ENCODE data around the gene SLC17A9. TPM values are rescaled to one million over a fixed set of nuclear protein-coding genes. Genes with fewer than 3 reads are reported as not detected.
A peak's percentile ranks its signal among the peaks of the same experiment; 100 is the strongest.

SLC17A9 gene
- total and polyA plus RNA-seq, 4 donors, result 2.4 to 17.3 (median 9.6) TPM

DNA sequence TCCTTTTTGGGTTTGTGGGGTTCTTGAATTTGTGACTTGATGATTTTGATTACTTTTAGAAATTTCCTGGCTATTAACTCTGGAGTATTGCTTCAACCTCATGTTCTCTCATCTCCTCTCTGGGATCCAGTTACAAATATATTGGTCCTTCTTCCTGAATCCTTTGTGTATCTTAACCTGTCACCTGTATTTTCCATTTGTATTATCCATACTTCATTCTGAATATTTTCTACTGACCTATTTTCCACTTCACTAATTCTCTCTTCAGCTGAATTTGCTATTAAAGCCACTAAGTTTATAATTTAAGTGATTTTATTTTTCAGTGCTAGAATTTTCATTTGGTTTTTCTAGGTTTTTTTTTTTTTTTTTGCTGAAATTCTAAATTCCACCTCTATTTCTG is 60.7 kb downstream of the SLC17A9 start:
- no peak overlapping the region for H3K4me3 ChIP-seq
- no peak overlapping the region for H3K9ac ChIP-seq (ENCODE audit: insufficient read depth in 1 of 2, low read length in 2 of 2)
- peaks cover 35 to 72% (median 62%) of the 10 kb centered on the region in 3 donors for H3K27me3 ChIP-seq (ENCODE audit: control insufficient read depth in 3 of 3, insufficient read depth in 3 of 3, low read length in 2 of 3)
- peaks cover 0 to 8% (median 0%) of the 10 kb centered on the region in 5 donors for H3K4me1 ChIP-seq (ENCODE audit: control insufficient read depth in 5 of 5, insufficient read depth in 5 of 5, low read length in 5 of 5)
- ATAC-seq (ENCODE audit: insufficient read depth, low FRiP score) (no peak), DNase-seq (no peak)
- no peaks in the 10 kb centered on the region for H3K36me3 ChIP-seq (ENCODE audit: control insufficient read depth in 4 of 4, insufficient read depth in 4 of 4, low read length in 4 of 4)
- peaks cover 0 to 18% (median 5%) of the 10 kb centered on the region in 4 donors for H3K9me3 ChIP-seq (ENCODE audit: control insufficient read depth in 4 of 4, insufficient read depth in 3 of 4, low read length in 3 of 4)
- H3K27ac ChIP-seq (ENCODE audit: low read depth in 1 of 2, low read length in 1 of 2), result no peak overlapping the region
- TF ChIP-seq, protein P1, sequence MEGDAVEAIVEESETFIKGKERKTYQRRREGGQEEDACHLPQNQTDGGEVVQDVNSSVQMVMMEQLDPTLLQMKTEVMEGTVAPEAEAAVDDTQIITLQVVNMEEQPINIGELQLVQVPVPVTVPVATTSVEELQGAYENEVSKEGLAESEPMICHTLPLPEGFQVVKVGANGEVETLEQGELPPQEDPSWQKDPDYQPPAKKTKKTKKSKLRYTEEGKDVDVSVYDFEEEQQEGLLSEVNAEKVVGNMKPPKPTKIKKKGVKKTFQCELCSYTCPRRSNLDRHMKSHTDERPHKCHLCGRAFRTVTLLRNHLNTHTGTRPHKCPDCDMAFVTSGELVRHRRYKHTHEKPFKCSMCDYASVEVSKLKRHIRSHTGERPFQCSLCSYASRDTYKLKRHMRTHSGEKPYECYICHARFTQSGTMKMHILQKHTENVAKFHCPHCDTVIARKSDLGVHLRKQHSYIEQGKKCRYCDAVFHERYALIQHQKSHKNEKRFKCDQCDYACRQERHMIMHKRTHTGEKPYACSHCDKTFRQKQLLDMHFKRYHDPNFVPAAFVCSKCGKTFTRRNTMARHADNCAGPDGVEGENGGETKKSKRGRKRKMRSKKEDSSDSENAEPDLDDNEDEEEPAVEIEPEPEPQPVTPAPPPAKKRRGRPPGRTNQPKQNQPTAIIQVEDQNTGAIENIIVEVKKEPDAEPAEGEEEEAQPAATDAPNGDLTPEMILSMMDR (IDR thresholded peaks at IDR 0.05; ENCODE audit: control extremely low read depth, extremely low read depth), result no peak

DNA sequence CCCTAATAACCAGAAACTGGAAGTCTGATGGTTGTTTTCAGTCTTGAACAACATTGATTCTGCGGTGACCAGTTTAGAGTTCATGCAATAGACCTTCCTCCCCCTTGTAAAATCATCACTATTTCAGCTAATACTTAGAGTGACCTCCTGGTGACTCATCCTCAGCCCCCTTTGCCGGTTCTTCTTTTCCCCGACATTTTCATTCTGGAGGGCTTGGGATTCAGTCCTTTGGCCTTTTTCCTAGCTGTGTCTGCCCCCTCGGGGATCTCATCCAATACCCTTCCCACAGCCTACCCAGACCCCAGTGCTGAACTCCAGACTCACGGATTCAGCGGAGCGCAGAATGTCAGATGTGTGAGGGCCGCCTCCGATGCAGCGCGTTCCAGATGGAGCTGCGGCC is 61.8 kb downstream of the SLC17A9 start:
- H3K36me3 ChIP-seq (ENCODE audit: control insufficient read depth in 4 of 4, insufficient read depth in 4 of 4, low read length in 4 of 4), result no peaks in the 10 kb centered on the region
- WGBS, 2 donors, result 20 to 27% methylated on average over 12 of the region's 12 CpGs
- no peak overlapping the region for H3K4me3 ChIP-seq
- ATAC-seq (ENCODE audit: insufficient read depth, low FRiP score), result no peak
- TF ChIP-seq, protein P1 (IDR thresholded peaks at IDR 0.05; ENCODE audit: control extremely low read depth, extremely low read depth), result no peak
- DNase-seq, result no peak
- no peak overlapping the region for H3K9ac ChIP-seq (ENCODE audit: insufficient read depth in 1 of 2, low read length in 2 of 2)
- H3K4me1 ChIP-seq (ENCODE audit: control insufficient read depth in 5 of 5, insufficient read depth in 5 of 5, low read length in 5 of 5), result peaks cover 0 to under 1% (median 0%) of the 10 kb centered on the region in 5 donors
- H3K9me3 ChIP-seq (ENCODE audit: control insufficient read depth in 4 of 4, insufficient read depth in 3 of 4, low read length in 3 of 4), result peaks cover 0 to 17% (median 5%) of the 10 kb centered on the region in 4 donors
- H3K27ac ChIP-seq (ENCODE audit: low read depth in 1 of 2, low read length in 1 of 2), result no peak overlapping the region
- peaks cover 32 to 63% (median 57%) of the 10 kb centered on the region in 3 donors for H3K27me3 ChIP-seq (ENCODE audit: control insufficient read depth in 3 of 3, insufficient read depth in 3 of 3, low read length in 2 of 3)

DNA sequence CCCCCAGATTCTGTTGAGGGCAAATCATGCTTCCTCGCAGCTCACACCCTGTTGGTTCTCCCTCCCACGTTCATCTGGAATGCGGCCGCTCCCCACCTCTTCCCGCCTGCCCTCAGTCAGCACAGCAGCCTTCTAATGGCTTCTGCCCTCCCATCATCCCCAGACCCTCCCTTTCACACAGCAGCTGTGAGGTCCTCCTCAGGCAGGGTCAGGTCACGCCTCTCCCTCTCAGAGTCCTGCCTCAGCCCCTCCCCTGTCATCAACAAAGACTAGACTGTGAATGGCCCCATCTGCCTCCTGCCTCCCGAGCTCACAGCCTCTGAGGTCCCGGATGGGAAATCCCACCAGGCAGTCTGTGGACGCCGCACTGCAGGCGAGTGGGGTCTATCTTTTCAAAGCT is 62.2 kb downstream of the SLC17A9 start:
- no peak overlapping the region for H3K9ac ChIP-seq (ENCODE audit: insufficient read depth in 1 of 2, low read length in 2 of 2)
- no peaks in the 10 kb centered on the region for H3K36me3 ChIP-seq (ENCODE audit: control insufficient read depth in 4 of 4, insufficient read depth in 4 of 4, low read length in 4 of 4)
- no peaks in the 10 kb centered on the region for H3K4me1 ChIP-seq (ENCODE audit: control insufficient read depth in 5 of 5, insufficient read depth in 5 of 5, low read length in 5 of 5)
- H3K27me3 ChIP-seq (ENCODE audit: control insufficient read depth in 3 of 3, insufficient read depth in 3 of 3, low read length in 2 of 3), result peaks cover 32 to 59% (median 57%) of the 10 kb centered on the region in 3 donors
- H3K4me3 ChIP-seq, result no peak overlapping the region
- DNase-seq (peak in 1 of 3 donors; percentile 30), ATAC-seq (ENCODE audit: insufficient read depth, low FRiP score) (no peak)
- 11 to 18% methylated on average over 11 of the region's 11 CpGs for WGBS, 2 donors
- no peak overlapping the region for H3K27ac ChIP-seq (ENCODE audit: low read depth in 1 of 2, low read length in 1 of 2)
- TF ChIP-seq, protein P1 (IDR thresholded peaks at IDR 0.05; ENCODE audit: control extremely low read depth, extremely low read depth), result no peak
- peaks cover 0 to 17% (median 5%) of the 10 kb centered on the region in 4 donors for H3K9me3 ChIP-seq (ENCODE audit: control insufficient read depth in 4 of 4, insufficient read depth in 3 of 4, low read length in 3 of 4)

DNA sequence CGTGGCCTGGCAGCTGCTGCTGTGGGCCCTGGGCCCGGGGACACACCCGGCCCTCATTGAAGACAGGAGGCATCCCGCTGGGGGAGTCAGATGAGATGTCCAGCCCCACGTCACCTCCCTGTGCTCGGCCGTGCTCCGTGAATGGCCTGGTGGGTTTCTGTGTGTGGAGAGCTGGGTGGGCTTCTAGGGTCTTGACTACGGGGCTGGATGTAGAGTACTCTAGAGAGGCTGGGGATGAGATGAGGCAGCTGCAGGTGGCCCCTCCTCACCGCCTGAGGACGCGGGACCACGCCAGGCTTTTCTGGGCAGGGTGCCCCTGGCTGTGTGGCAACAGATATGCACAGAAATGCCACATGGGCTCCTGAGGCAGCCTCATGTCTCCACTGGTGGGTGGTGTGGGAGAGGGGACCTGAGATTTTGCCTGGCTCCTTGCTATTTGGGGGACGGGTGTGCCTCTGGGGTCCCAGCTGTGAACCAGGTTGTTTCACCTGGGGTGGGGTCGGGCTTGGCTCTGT is 62.7 kb downstream of the SLC17A9 start:
- ATAC-seq (ENCODE audit: insufficient read depth, low FRiP score), result no peak
- WGBS, 2 donors, result 53 to 59% methylated on average over 15 of the region's 15 CpGs

More for the DNA sequence above, 62.7 kb downstream of the SLC17A9 start:
- Histone ChIP-seq H3K9ac (ENCODE audit: insufficient read depth in 1 of 2, low read length in 2 of 2) (no peak overlapping the region), H3K4me1 (ENCODE audit: control insufficient read depth in 5 of 5, insufficient read depth in 5 of 5, low read length in 5 of 5) (no peaks in the 10 kb centered on the region), H3K36me3 (ENCODE audit: control insufficient read depth in 4 of 4, insufficient read depth in 4 of 4, low read length in 4 of 4) (no peaks in the 10 kb centered on the region), H3K4me3 (no peak overlapping the region), H3K27me3 (ENCODE audit: control insufficient read depth in 3 of 3, insufficient read depth in 3 of 3, low read length in 2 of 3) (peaks cover 32 to 54% (median 54%) of the 10 kb centered on the region in 3 donors), H3K9me3 (ENCODE audit: control insufficient read depth in 4 of 4, insufficient read depth in 3 of 4, low read length in 3 of 4) (peaks cover 0 to 17% (median 5%) of the 10 kb centered on the region in 4 donors), H3K27ac (ENCODE audit: low read depth in 1 of 2, low read length in 1 of 2) (no peak overlapping the region)
- no peak for DNase-seq
- TF ChIP-seq, protein P1 (IDR thresholded peaks at IDR 0.05; ENCODE audit: control extremely low read depth, extremely low read depth), result no peak
